KOPT-K1 (cell line): ENCODE data around the gene TEF.
"Not testable (repeated sequence)": the region's sequence is repeated elsewhere in the genome, so short reads cannot be mapped to it uniquely, and the experiment has no call there.

ENCODE experiments used
- H3K27ac ChIP-seq: fragments of 200-600 bp; sonication (generic); 2 replicates; pipeline ENCODE4 v1.5.1; 2016; ENCODE audit warnings: antibody characterized with exemption, mild to moderate bottlenecking, low read depth, low read length; ENCODE audit not compliant: poor library complexity, severe bottlenecking
- H3K36me3 ChIP-seq: fragments of 200-600 bp; sonication (generic); 2 replicates; pipeline ENCODE4 v1.5.1; 2017; ENCODE audit warnings: antibody characterized with exemption, mild to moderate bottlenecking, low read length, moderate library complexity; ENCODE audit not compliant: insufficient read depth
- H3K9me3 ChIP-seq: fragments of 200-600 bp; sonication (generic); 2 replicates; pipeline ENCODE4 v1.5.1; 2017; ENCODE audit warnings: antibody characterized with exemption, low read length, mild to moderate bottlenecking; ENCODE audit not compliant: insufficient read depth, poor library complexity, severe bottlenecking

The TEF gene

DNA sequence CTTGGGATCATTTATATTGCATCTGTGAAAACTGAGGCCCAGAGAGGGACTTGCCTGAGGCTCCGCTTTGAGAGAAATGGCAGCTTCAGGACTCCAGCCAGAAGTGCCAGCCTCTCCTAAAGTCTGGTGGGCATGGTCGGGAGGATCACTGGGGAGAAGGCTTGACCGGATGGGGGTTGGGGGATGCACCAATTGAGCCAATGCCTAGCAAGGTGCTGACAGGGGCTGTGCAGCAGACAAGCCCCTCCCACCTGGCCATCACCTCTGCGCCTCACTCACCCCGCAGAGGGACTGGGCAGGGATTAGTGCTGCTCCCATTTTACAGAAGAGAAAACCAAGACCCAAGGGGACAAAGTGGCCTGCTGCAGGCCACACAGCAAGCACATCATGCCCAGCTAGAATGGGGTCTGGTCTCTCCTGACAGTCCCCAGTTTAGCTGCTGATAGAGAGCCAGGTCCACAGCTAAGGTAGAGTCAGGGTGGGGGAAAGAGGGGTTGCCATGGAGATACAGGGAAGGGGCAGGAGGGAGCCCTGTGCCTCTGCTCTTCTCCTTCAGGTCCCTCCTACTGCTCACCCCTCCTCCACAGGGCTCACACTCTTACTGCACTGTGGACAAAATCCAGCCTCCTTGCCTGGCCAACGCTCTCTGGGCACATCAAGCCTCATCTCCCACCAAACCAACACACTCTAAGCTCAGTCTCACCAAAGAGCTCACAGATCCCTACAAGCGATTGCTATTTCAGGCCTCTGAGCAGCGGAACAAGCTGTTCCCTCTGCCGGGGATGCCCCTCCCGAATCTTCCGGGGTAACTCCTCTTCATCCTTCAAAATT, 29.5 kb downstream of the TEF start:
- no peaks in the 10 kb centered on the region for H3K9me3 ChIP-seq
- H3K36me3 ChIP-seq, result no peaks in the 10 kb centered on the region
- H3K27ac ChIP-seq, result no peak overlapping the region

DNA sequence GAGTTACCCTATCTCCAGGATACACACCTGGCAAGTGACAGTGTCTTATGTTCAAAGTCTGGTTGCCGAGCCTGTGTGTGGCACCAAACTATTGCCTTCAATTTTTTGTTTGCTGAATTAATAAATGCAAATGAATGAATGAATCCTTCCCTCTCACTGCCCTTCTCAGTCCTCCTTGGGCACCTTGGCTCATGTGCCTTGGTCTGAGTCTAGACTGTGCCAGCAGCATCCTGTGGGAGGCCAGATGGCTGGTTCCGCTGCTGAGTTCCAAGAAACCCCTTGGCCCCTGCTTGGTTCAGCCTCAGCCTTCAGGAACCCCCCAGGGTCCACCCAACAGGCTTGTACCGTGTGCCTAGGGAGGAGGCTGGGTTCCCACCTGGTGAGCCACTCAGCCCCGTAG, 33.8 kb downstream of the TEF start:
- Histone ChIP-seq H3K9me3 (no peaks in the 10 kb centered on the region), H3K36me3 (no peaks in the 10 kb centered on the region), H3K27ac (peak overlapping the region; percentile 13)

DNA sequence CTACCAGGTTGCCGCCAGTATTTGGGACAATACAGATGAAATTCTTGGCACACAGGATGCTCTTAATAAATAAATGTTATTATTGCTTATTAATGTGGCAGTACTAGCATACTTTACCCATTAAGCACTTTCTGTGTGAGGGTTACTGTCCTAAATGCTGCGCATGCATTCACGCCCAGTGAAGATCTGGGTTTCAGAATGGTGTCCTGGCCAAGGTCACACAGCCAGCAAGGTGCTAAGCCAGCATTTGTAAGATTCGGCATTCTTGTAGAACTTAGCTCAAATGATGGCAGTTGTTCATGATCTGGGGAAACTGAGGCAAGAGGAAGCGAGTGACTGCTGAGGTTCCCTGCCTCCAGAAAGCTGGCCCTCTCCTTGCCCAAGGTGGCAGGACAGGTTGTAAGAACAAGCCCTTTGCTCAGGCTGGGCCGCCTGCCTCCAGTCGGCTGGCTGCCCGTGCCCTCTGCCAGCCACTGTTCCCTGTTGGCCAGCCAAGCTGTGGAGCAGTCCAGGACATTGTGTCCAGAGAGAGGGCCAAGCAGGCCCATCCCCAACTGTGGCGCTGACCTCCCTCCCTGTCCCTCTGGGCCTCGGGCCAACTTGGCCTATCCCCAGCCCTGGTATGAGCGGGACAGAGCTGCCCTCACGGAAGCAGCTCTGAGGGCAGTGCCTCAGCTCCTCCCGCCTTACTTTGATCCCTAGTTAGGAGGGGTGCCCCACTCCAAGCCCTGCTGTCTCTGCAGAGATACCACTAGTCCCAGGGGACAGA, 36.1 kb downstream of the TEF start:
- 0 out of 2 replicates have a peak, but pooled peaks cover 4% of the 10 kb centered on the region for H3K36me3 ChIP-seq
- H3K27ac ChIP-seq, result no peak overlapping the region

DNA sequence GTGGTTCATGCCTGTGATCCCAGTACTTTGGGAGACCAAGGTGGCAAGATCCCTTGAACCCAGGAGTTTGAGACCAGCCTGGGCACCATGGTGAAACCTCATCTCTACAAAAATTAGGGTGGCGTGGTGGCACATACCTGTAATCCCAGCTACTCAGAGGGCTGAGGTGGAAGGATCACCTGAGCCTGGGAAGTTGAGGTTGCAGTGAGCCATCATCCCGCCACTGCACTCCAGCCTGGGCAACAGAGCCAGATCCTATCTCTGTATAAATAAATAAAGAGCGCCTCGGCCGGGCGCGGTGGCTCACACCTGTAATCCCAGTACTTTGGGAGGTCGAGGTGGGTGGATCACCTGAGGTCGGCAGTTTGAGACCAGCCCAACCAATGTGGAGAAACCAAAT, 37.0 kb downstream of the TEF start:
- H3K27ac ChIP-seq, result no peak overlapping the region
- no peaks in the 10 kb centered on the region for H3K9me3 ChIP-seq
- peaks cover 14% of the 10 kb centered on the region; the same call in 1 of the 2 replicates for H3K36me3 ChIP-seq

More for the DNA sequence above, 36.1 kb downstream of the TEF start:
- no peaks in the 10 kb centered on the region for H3K9me3 ChIP-seq

DNA sequence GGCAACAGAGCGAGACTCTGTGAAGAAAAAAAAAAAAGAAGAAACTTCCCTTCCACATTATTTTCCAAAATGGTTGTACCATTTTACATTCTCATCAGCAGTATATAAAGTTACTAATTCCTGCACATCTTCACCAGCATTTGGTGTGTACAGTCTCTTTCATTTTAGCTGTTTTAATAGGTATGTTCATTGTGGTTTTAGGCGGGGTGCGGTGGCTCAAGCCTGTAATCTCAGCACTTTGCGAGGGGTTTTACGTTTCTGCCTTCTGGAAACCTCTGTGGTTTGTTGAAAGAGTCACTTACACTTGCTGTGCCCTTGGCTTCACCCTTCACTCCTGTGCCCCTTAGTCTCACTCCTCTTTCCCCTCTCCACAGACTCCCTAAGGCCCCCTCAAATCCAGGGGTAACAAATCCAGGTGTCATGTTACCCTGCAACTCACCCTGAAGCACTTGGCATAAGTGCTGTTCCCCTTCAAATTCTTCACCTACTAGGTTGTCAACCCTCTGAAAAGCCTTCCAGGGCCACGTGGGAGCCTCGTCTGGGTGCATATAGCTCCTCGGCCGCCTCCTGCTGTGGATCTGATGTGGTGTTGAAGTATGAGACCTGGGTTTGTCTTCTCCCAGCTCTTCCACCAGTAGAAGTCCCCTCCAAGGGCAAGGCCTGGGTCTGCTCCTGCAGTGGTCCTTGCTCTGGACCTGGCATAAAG, 44.1 kb downstream of the TEF start:
- peaks cover 54% of the 10 kb centered on the region for H3K36me3 ChIP-seq
- H3K27ac ChIP-seq, result no peak overlapping the region
- H3K9me3 ChIP-seq, result no peaks in the 10 kb centered on the region

DNA sequence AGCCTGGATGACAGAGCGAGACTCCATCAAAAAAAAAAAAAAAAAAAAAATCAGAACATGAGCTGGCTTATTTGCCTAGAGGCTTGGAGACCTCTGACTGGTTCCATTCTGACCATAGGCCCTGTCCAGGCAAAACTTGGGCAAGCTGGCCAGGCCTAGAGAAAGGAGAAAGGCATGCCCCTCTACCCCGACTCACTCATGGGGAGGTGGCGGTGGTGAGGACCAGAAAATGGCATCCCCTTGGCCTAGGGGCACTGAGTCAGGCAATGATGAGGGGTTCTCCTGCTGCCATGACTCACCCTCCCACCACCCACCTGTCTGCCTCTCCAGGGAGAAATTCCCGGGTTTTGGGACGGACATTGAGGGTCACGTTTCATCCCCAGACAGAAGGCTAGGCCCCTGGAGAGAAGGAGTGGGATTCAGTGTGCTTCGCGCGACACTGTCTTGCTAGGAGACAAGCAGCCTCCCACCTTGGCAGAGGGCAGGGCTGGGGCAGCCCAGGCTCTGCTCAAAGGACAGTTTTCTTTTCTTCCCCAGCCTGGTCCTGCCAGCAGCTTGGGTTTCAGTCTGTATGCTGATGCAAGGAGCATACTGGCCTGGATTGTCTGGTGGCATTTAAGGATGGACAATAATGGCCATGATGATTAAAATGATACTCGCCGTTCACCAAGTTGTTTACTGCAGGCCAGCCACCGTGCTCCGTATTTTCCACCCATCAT, 47.6 kb downstream of the TEF start:
- H3K27ac ChIP-seq, result no peak overlapping the region
- H3K9me3 ChIP-seq, result no peaks in the 10 kb centered on the region
- H3K36me3 ChIP-seq, result peaks cover 63% of the 10 kb centered on the region

DNA sequence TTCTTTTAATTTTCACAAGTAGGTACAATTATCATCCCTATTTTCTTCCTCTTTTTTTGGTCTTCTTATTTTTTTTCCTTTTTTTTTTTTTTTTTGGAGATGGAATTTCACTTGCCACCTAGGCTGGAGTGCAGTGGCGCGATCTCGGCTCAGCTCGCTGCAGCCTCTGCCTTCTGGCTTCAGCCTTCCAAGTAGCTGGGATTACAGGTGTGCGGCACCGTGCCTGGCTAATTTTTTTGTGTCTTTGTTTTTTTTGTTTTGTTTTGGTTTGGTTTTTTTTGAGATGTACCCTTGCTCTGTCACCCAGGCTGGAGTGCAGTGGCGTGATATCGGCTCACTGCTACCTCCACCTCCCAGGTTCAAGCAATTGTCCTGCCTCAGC, 48.2 kb downstream of the TEF start:
- no peak overlapping the region for H3K27ac ChIP-seq
- no peaks in the 10 kb centered on the region for H3K9me3 ChIP-seq
- H3K36me3 ChIP-seq, result peaks cover 63% of the 10 kb centered on the region

DNA sequence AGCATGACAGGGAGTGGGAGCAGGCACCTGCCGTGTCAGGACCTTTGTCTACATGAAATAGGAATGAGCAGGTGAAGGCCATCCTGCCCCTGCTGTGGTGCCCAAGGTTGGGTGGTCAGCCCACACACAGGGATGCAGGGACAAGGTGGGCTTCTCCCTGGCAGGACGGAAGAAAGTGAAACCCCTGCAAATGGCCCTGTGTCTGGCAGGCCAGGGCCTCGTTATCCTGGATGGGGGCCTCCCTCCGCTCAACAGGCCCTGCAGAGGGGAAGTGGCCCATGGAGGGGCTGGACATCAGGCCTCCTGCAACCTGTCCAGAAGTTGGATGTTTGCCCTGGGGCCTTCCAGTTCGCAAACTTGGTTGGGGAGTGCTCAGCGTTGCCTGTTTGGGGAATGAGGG, 49.9 kb downstream of the TEF start:
- Histone ChIP-seq H3K9me3 (no peaks in the 10 kb centered on the region), H3K27ac (no peak overlapping the region), H3K36me3 (peaks cover 75% of the 10 kb centered on the region)

DNA sequence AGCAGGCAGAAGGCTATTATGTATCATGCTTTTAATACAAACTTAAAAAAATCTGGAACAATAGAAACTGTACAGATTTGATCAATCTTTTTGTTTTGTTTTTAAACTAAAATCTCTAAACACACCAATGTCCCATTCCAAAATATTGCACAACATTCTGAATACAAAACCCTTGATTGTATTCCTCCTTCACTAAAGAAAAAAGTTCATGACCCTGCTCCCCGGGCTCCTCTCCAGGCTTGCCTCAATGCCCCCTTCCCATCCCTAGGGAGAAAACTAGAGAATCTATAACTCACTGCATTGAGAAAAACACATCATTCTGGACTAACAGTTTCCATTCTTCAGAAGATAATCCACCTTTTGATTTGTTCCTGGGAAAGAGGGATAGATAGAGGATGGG, 51.7 kb downstream of the TEF start:
- peaks cover 78% of the 10 kb centered on the region for H3K36me3 ChIP-seq
- not testable (repeated sequence) for H3K9me3 ChIP-seq, H3K27ac ChIP-seq

DNA sequence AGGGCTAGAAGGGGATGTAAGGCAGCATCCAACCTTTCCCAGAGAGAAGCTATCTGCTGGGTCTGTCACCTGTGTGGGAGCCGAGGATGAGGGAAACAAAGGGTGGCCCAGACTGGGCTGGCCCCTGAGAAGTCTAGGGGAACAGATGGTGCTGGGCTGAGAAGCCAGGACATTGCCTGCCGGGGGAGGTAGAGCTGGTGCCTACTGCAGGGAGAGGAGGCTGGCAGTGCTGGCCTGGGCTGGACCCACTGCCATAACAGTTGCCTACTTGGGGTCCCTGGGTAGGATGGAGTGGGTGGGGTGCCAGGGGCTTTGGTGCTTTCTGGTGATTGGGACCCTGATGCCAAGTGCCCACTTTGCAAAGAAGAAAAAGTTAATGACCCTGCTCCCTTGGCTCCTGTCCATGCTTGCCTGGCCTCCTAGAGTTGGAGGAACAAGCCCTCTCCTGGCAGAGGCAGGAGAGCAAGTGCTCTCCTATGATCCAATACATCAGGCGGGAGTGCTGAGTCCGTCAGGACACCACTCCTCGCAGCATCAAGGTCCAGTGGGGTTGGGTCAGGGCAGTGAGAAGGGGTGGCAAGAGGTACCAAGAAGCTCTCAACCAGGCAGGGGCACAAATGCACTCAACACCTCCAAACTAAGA, 52.7 kb downstream of the TEF start:
- peaks cover 85% of the 10 kb centered on the region for H3K36me3 ChIP-seq
- H3K27ac ChIP-seq, H3K9me3 ChIP-seq: not testable (repeated sequence)

DNA sequence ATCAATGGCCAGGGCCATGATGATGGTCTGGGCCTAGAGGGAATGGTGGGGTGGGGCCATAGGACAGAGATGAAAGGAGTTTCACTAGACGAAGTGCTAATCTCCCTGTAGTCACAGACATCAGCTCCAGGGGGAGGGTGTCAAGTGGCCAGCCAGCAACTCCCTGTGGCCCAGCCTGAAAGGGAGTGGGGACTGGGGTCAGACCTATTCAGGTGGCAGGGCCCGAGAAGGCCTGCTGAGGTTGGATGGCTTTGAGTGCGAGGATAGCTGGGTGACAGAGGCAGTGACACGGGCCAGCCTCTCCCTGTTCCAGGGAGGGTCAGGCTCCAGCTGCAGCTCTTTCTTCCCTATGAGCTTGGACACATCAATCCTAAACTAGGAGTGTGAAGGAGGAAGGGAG, 53.8 kb downstream of the TEF start:
- peaks cover 84% of the 10 kb centered on the region for H3K36me3 ChIP-seq

DNA sequence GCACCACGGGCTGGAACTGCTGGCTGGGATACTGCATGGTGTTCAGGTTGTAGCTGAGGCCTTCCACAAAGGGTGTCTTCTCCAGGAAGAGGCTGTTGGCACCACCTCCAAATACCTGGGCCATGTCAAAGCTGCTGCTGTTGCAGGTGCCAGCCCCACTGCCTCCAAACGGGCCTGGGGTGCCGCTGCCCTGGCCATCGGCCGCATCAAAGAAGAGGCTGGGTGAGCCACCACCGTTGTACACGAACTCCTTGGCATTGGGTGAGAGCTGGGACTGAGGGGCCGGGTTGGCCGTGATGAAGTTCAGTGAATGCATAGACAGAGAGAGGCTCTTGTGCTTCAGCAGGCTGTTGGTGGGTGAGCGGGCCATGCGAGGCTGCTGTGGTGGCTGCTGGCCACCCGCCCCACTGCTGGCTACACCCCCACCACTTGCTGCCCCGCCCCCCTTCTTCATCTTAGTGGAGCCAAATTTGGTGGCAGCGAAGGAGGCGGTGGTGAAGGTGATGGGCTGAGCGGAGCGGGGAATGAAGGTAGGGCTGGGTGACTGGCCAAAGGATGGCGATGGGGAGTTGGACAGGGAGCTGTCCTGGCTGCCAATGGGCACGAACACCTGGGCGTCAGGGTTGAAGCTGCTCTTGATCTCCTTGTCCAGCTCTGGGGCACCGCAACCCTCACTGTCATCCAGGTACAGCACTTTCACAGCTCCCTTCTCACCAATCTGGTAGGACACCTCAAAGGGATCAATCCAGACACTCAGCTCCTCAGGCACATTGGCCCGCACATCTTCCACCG, 54.8 kb downstream of the TEF start:
- peaks cover 74% of the 10 kb centered on the region for H3K36me3 ChIP-seq
- no peak overlapping the region for H3K27ac ChIP-seq
- H3K9me3 ChIP-seq, result no peaks in the 10 kb centered on the region

More for the DNA sequence above, 53.8 kb downstream of the TEF start:
- Histone ChIP-seq H3K9me3 (no peaks in the 10 kb centered on the region), H3K27ac (no peak overlapping the region)

DNA sequence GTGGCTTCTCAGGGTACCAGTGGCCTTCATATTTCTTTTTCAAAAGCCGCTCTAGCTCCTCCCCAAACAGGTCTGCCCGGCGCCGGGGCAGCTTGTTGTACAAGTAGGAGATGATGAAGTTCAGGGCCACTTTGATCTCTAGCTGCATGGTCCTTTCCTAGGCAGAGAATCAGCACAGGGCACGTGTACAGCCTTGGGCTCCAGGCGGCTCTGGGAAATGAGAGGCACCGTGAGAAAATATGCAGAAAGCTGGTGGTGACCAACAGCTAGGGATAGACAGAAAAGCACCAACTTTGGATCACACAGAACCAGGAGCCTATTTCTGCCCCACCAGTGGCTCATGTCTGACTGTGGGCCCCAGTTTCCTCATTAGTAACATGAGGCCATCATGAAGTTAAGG, 55.5 kb downstream of the TEF start:
- Histone ChIP-seq H3K27ac (no peak overlapping the region), H3K36me3 (peaks cover 68% of the 10 kb centered on the region)

DNA sequence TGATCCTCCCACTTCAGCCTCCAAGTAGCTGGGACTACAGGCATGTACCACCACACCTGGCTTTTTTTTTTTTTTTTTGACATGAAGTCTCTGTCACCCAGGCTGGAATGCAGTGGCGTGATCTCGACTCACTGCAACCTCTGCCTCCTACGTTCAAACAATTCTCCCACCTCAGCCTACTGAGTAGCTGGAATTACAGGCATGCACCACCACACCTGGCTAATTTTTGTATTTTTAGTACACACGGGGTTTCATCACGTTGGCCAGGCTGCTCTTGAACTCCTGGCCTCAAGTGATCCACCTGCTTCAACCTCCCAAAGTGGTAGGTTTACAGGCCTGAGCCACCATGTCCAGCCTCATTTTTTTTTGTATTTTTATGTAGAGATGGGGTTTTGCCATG, 58.8 kb downstream of the TEF start:
- H3K9me3 ChIP-seq, H3K27ac ChIP-seq: not testable (repeated sequence)
- H3K36me3 ChIP-seq, result peaks cover 45% of the 10 kb centered on the region

More for the DNA sequence above, 55.5 kb downstream of the TEF start:
- H3K9me3 ChIP-seq, result no peaks in the 10 kb centered on the region
